Activated CD4-positive, alpha-beta T cell treated with anti-CD3 and anti-CD28 coated beads, Interleukin-2, Interleukin-6, amounts not matched to agents 100 ng/mL and 50 ng/mL, durations not matched to agents 16 hours and 8 hours (primary cell): ENCODE data around the gene ASB14.
"Not testable (repeated sequence)": the region's sequence is repeated elsewhere in the genome, so short reads cannot be mapped to it uniquely, and the experiment has no call there.

Source experiments
- DNase-seq: peaks from one replicate; pipeline ENCODE4 v3.0.0-alpha.2; 2020

ASB14 gene

GRCh38 chr3:57292159-57292896 is at the start of gene ASB14:
ASB14 (minus strand) TSS chr3:57292685; CDS start chr3:57292033, 652 bp downstream.
- no peak for DNase-seq

DNA sequence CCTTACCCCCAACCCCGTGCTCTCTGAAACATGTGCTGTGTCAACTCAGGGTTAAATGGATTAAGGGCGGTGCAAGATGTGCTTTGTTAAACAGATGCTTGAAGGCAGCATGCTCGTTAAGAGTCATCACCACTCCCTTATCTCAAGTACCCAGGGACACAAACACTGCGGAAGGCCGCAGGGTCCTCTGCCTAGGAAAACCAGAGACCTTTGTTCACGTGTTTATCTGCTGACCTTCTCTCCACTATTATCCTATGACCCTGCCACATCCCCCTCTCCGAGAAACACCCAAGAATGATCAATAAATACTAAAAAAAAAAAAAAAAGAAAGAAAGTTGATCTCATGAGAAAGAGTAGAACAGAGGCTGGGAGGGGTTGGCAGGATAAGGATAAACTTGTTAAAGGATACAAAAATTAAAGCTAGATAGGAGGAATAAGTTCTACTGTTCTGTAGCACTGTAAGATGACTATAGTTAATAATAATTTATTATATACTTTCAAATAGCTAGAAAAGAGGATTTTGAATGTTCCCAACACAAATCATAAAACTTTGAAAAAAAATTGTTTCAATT is 46.7 kb upstream of the ASB14 start:
- DNase-seq = not testable (repeated sequence)

- not testable (repeated sequence) for DNase-seq
These were observed 46.0 kb upstream of the ASB14 start for GRCh38 chr3:57338272-57339070.

DNA sequence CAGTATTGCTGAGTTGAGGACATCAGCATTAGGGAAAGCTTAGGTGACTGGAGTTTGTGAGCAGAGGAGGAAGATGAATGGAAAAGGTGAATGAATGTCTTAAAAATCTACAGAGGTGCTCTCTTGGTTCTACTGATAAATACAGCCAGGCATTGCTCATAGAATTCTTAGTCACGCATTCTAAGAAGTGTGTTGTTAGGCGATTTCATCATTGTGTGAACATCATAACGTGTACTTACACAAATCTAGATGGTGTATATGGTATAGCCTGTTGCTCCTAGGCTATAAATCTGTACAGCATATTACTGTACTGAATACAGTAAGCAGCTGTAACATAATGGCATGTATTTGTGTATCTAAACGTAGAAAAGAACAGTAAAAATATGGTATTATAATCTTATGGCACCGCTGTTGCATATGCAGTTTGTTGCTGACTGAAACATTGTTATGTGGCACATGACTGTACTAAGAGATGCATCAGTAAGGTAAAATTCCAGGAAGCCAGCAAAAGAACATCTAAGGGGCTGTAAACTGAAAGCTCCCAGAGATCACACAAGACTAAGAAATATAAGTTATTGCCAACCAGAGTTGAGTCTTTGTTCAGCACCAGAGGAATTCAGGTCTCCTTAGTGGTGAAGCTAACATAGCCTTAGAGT is 42.9 kb upstream of the ASB14 start:
- no peak for DNase-seq

DNA sequence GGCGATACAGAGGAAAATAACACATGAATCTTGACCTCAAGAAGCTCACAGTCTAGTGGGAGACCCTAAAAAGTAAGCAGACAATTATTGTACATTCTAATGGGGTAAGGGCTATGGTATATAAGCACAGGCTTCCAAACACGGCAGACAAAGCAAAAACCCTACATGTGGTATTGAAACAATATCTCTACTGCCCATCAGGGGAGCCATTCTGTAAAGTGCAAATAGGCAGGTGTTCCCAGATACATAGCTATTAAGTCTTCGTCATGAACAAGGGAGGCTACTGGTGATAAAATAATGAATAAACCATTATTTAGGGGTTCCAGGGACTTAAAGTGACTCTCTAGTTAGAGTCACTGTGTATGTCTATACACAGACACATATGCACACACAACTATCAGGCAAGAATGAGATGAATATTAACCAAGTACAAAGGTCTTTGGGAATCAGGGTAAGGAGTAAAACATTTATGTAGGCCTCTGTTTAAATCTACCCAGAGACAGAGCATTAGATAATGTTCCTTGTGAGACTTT is 38.7 kb upstream of the ASB14 start:
- no peak for DNase-seq

- not testable (repeated sequence) for DNase-seq
These were observed 34.0 kb upstream of the ASB14 start for GRCh38 chr3:57326498-57326897.

- DNase-seq = no peak
These were observed 21.7 kb upstream of the ASB14 start for GRCh38 chr3:57314204-57314603.

DNA sequence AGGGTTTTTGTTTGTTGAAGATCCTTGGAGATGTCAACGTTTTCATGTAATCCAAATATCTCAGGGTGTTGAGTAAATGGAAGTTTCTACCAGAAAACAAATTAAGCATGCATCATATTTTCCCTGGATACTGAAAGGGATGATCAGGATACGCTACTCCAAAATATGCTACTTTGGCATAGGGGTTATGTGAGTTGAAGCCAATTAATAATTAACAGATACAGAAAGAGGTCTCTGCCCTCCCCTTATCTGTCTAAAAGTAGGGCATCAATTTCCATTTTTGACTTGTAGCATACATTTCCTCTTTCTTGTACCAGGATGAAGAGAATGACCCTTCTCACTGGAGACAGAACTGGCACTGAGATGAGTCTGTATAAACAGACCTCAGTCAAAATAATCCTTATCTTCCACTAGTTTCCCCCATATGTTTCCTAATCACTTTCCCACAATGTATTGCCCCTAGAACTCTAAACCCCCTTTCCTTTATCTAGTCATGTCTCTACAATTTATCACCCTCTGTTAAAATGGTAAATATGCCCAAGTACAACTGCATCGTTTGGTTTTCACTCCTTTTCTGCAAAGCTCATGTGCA is 17.4 kb upstream of the ASB14 start:
- DNase-seq = no peak

DNA sequence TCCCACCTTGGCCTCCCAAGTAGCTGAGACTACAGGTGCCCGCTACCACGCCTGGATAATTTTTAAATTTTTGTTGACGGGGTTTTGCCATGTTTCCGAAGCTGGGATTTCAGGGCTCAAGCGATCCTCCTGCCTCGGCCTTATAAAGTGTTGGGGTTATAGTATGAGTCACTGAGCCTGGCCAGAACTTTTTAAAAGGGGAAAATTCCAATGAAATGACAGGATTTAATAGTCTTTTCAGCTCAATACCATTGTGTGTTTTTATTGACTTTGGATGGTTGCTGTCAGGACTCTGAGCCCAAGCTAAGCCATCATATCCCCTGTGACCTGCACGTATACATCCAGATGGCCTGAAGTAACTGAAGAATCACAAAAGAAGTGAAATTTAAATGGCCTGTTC is 11.0 kb upstream of the ASB14 start:
- DNase-seq = not testable (repeated sequence)

GRCh38 chr3:57298041-57298440 is 5.6 kb upstream of the ASB14 start:
- peak; percentile 10 for DNase-seq

GRCh38 chr3:57292897-57293526 is 527 bp upstream of the ASB14 start:
- DNase-seq = no peak

- DNase-seq = no peak
These were observed 4.1 kb downstream of the ASB14 start for GRCh38 chr3:57288403-57288802.

- no peak for DNase-seq
These were observed 5.3 kb downstream of the ASB14 start for GRCh38 chr3:57287205-57287604.

DNA sequence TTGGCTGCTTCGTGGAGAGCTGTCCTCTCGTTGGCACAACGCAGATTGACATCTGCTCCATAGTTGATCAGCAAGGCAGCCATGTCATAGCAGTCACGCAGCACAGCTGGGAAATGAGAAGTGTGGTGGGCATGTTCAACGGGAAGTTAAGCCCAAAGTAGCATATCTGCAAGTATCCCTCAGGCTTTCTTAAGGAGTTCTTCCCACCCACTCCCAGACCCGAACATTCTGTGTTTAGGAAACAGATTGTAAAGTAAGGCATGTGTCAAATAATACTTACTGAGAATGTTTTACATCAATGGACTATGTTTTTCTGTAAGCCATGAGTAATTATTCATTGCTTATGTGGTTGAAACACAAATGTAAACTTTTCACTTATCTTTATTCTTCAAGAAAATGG is 9.2 kb downstream of the ASB14 start:
- no peak for DNase-seq

DNA sequence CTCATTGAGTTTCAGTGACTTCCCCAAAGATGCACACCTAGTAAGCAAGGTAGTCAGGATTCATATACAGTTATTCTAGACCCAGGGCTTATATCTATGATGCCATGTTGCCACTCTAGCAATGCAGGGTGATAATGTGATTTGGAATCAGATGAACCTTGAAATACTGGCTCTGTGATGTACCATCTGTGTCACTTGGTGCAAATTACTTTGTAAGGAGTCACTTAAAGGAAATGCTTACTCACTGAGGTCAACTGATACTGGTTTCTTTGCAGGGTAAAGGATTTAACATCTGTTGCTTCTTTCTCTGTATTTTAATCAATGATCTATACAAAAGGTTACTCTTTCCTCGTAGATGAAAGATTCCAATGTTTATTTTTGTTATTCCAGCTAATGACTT is 10.8 kb downstream of the ASB14 start:
- DNase-seq = peak; percentile 13

GRCh38 chr3:57279685-57280084 is 12.8 kb downstream of the ASB14 start:
- no peak for DNase-seq

- no peak for DNase-seq
These were observed 14.2 kb downstream of the ASB14 start for GRCh38 chr3:57278237-57278636.

- no peak for DNase-seq
These were observed 17.1 kb downstream of the ASB14 start for GRCh38 chr3:57275393-57275792.

- no peak for DNase-seq
These were observed 17.6 kb downstream of the ASB14 start for GRCh38 chr3:57274845-57275244.

DNA sequence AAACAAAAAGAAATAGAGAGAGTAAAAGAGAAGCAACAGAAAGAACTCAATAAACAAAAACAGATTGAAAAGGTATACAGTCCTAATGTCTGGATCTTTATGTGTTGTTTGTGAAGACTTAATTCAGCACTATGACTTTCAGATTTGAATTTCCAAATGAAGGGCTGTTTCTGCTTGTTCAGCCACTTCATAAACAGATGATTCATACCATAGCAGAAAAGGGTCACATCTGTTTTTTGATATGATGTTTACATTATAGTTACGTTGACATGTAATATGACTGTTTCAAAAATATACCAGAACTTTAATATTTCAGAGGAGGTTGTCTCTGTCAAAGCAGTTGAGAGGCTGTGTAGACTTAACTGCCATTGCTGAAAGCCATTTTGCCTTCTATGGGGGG is 24.1 kb downstream of the ASB14 start:
- no peak for DNase-seq

DNA sequence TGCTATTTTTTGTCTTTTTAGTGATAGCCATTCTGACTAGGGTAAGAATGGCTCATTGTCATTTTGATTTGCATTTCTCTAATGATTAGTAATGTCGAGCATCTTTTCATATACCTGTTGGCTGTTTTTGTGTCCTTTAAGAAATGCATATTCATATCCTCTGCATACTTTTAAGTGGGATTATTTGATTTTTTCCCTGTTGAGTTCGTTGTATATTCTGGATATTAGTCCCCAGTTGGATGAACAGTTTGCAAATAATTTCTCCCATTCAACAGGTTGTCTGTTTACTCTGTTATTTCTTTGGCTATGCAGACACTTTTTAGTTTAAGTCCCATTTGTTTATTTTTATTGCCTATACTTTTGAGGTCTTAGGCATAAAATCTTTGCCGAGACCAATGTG is 30.6 kb downstream of the ASB14 start:
- no peak for DNase-seq

DNA sequence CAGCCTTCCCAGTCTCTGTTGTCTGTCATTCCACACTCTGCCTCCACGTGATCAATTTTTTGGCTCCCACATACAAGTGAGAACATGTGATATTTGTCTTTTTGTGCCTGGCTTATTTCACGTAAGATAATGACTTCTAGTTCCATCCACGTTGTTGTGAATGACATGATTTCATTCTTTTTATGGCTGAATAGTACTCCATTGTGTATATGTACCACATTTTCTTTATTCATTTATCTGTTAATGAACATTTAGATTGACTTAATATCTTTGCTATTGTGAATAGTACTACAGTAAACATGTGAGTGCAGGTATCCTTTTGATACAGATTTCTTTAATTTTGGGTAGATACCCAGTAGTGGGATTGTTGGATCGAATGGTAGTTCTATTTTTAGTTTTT is 31.4 kb downstream of the ASB14 start:
- DNase-seq = no peak
